HL-60/S4 treated with retinoic acid at 250 ng/mL for 4 days and 3 days (cell line): Measurements from ENCODE around the gene CEP44.
"Not testable (repeated sequence)": the region's sequence is repeated elsewhere in the genome, so short reads cannot be mapped to it uniquely, and the experiment has no call there.

Experiments used
- in situ Hi-C: fragments of 300-500 bp; cut with MboI; formaldehyde crosslinking; loops from 2 replicates; pipeline ENCODE4 v1.7.0; 2022; ENCODE audit warnings: low sequenced_read_pairs

CEP44 gene

DNA sequence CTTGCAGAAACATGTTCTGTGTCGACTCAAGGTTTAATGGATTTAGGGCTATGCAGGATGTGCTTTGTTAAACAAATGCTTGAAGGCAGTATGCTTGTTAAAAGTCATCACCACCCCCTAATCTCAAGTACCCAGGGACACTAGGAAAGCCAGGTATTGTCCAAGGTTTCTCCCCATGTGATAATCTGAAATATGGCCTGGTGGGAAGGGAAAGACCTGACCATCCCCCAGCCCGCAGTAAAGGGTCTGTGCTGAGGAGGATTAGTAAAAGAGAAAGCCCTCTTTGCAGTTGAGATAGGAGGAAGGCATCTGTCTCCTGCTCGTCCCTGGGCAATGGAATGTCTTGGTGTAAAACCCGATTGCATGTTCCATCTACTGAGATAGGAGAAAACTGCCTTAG is 96.5 kb downstream of the CEP44 start:
- in situ Hi-C loops, result not testable (repeated sequence)

DNA sequence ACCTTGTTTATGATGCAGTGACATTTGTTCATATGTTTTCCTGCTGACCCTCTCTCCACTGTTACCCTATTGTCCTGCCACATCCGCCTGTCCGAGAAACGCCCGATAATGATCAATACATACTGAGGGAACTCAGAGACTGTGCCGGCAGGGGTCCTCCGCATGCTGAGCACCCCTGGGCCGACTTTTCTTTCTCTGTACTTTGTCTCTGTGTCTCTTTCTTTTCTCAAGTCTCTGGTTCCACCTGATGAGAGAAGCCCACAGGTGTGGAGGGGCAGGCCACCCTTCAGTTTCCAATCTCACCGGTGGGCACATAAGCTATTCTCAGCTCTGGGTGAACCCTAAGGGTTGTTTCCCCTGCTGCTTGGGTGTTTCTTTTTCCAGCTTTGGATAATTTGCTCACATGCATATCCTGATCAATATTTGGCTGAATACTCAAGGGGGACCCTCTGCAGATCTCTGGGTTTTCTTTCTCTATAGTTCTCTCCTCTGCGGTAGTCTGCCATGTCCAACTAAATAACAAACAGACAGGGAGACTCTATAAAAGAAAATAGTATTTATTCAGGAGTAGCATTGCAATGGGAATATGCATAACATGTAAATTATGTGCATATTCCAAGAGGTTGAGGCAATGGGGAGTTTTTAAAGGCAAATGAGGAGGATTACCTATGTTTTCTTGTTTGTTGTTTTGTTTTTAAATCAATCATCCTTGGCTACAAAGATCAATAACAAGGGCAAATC is 97.2 kb downstream of the CEP44 start:
- in situ Hi-C loops, result no loop called here

DNA sequence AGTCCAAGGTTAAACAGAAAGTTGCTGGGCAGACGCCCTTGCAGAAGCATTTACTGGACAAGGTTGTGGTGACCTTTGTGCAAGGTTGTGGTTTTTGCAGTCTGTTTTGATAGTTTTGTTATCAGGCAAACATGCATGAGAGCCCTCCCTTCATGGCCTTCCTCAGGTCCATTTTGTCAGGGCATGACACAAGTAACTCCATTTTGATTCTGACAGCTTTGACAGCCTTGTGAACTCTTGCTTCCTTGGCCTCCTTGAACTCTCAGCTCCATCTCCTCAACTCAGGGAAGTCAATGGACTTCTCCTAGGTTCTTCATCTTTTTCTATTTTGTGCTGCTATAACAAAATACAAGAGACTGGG is 97.7 kb downstream of the CEP44 start:
- in situ Hi-C loops, result no loop called here
